SK-N-SH (cell line): ENCODE measurements around the gene CD248. TPM values are rescaled to one million over a fixed set of nuclear protein-coding genes. Genes with fewer than 3 reads are reported as not detected.

Experiments
- CTCF ChIA-PET: fragments of 300-600, 350-600 bp; formaldehyde crosslinking; extraction: SDS; loops from one replicate; lab custom pipeline; 2021; lab: Yijun Ruan, JAX
- POLR2A ChIA-PET: fragments of 350-600 bp; sonication (Branson Sonifier 250); formaldehyde crosslinking; extraction: SDS; loops from one replicate; lab custom pipeline; 2020; ENCODE audit warnings: antibody characterized with exemption, inconsistent platforms; lab: Yijun Ruan, JAX
- DNase-seq: peaks from one replicate; pipeline ENCODE4 v3.0.0; 2012
- H2AFZ ChIP-seq: fragments of 200-600 bp; sonication (generic); 2 replicates; pipeline ENCODE4 v1.8.1; 2016; ENCODE audit warnings: antibody characterized with exemption, mild to moderate bottlenecking, low read depth
- H3F3A ChIP-seq: fragments of 200-600 bp; sonication (generic); replicated peaks from 2 replicates; pipeline ENCODE3; 2016; ENCODE audit warnings: antibody characterized with exemption, mild to moderate bottlenecking; ENCODE audit not compliant: insufficient read depth
- H3K27ac ChIP-seq, 2 experiments: fragments of 200-500 bp in 1 of 2; fragments of 200-600 bp in 1 of 2; sonication (Bioruptor generic) in 1 of 2; sonication (generic), shearing (Covaris generic) in 1 of 2; 2 replicates each; pipeline versions ENCODE4 v1.5.1 to v1.6.1; 2014 to 2016; ENCODE audit warnings: low read depth in 2 of 2, inconsistent platforms in 1 of 2, low read length in 1 of 2, mild to moderate bottlenecking in 1 of 2, mixed read lengths in 1 of 2
- H3K27me3 ChIP-seq: fragments of 200-600 bp; sonication (generic), shearing (Covaris generic); 2 replicates; pipeline ENCODE4 v1.6.1; 2016; ENCODE audit warnings: mixed run types; ENCODE audit not compliant: insufficient read depth
- H3K36me3 ChIP-seq, 2 experiments: fragments of 200-500 bp in 1 of 2; fragments of 200-600 bp in 1 of 2; sonication (Bioruptor generic) in 1 of 2; sonication (generic) in 1 of 2; replicated peaks in 1 of 2; 2 replicates each; pipeline versions ENCODE3 to v1.5.1; 2014 to 2016; ENCODE audit warnings: low read length in 1 of 2, mild to moderate bottlenecking in 1 of 2; ENCODE audit not compliant: insufficient read depth in 2 of 2, control insufficient read depth in 1 of 2
- H3K4me1 ChIP-seq, 2 experiments: fragments of 200-500 bp in 1 of 2; fragments of 200-600 bp in 1 of 2; sonication (Bioruptor generic) in 1 of 2; sonication (generic), shearing (Covaris generic) in 1 of 2; 2 replicates each; pipeline versions ENCODE4 v1.5.1 to v1.6.1; 2014 to 2016; ENCODE audit warnings: low read depth in 1 of 2, low read length in 1 of 2, mixed run types in 1 of 2; ENCODE audit not compliant: insufficient read depth in 2 of 2, control insufficient read depth in 1 of 2
- H3K4me2 ChIP-seq: fragments of 200-600 bp; sonication (generic), shearing (Covaris generic); 2 replicates; pipeline ENCODE4 v1.6.1; 2017; ENCODE audit warnings: mixed run types
- H3K4me3 ChIP-seq, 2 experiments: fragments of 200-500 bp in 1 of 2; fragments of 200-600 bp in 1 of 2; sonication (Bioruptor generic) in 1 of 2; sonication (generic), shearing (Covaris generic) in 1 of 2; 2 replicates each; pipeline versions ENCODE4 v1.5.1 to v1.8.1; 2014 to 2016; ENCODE audit warnings: low read depth in 2 of 2, inconsistent platforms in 1 of 2, low read length in 1 of 2, mild to moderate bottlenecking in 1 of 2, mixed read lengths in 1 of 2, moderate library complexity in 1 of 2
- H3K79me2 ChIP-seq: fragments of 200-600 bp; sonication (generic); 2 replicates; pipeline ENCODE4 v1.8.1; 2017; ENCODE audit warnings: mild to moderate bottlenecking; ENCODE audit not compliant: insufficient read depth
- H3K9ac ChIP-seq: fragments of 200-600 bp; sonication (generic); 2 replicates; pipeline ENCODE4 v1.6.1; 2017; ENCODE audit warnings: mixed run types
- H3K9me2 ChIP-seq: fragments of 200-600 bp; sonication (generic); 2 replicates; pipeline ENCODE4 v1.6.1; 2017; ENCODE audit warnings: mixed run types
- H3K9me3 ChIP-seq: fragments of 200-600 bp; sonication (generic); 2 replicates; pipeline ENCODE4 v1.6.1; 2017; ENCODE audit warnings: mixed run types, mild to moderate bottlenecking, moderate library complexity
- H4K20me1 ChIP-seq: fragments of 200-600 bp; sonication (generic); 2 replicates; pipeline ENCODE4 v1.6.1; 2017; ENCODE audit warnings: mild to moderate bottlenecking, mixed run types; ENCODE audit not compliant: insufficient read depth
- CHD2 ChIP-seq: fragments of 150-350 bp; IDR thresholded peaks from 2 replicates; pipeline ENCODE4 v1.6.1; 2018; ENCODE audit warnings: low read length; ENCODE audit not compliant: partially characterized antibody
- CTCF ChIP-seq: fragments of 200-600 bp; sonication (generic); IDR thresholded peaks from 2 replicates; pipeline ENCODE4 v1.6.1; 2017; ENCODE audit warnings: antibody characterized with exemption, mild to moderate bottlenecking, moderate library complexity
- ELF1 ChIP-seq: IDR thresholded peaks from 2 replicates; pipeline ENCODE4 v1.4.0; 2012
- EP300 ChIP-seq, 2 experiments: IDR thresholded peaks; 2 replicates each; pipeline versions ENCODE4 v1.4.0 to v1.6.1; 2012; ENCODE audit warnings: borderline replicate concordance in 1 of 2, low read depth in 1 of 2, low read length in 1 of 2
- EZH2phosphoT487 ChIP-seq: fragments of 200-600 bp; sonication (generic); IDR thresholded peaks from 2 replicates; pipeline ENCODE4 v1.6.1; 2017; ENCODE audit warnings: low read depth, mixed run types, mild to moderate bottlenecking, antibody characterized with exemption, moderate library complexity, borderline replicate concordance
- FOSL2 ChIP-seq: IDR thresholded peaks from 2 replicates; pipeline ENCODE4 v1.4.0; 2012; ENCODE audit warnings: low read depth, mild to moderate bottlenecking, moderate library complexity, borderline replicate concordance
- FOXJ3 ChIP-seq: sonication (generic); formaldehyde crosslinking; IDR thresholded peaks from 2 replicates; pipeline ENCODE4 v1.5.1; 2020; ENCODE audit warnings: mild to moderate bottlenecking, missing genetic modification reagents
- GABPA ChIP-seq: IDR thresholded peaks from 2 replicates; pipeline ENCODE4 v1.4.0; 2012; ENCODE audit warnings: low read depth, mild to moderate bottlenecking
- GATA2 ChIP-seq: sonication (generic); formaldehyde crosslinking; IDR thresholded peaks from 2 replicates; pipeline ENCODE4 v1.5.0; 2020; ENCODE audit warnings: mild to moderate bottlenecking, missing genetic modification reagents
- JUND ChIP-seq: IDR thresholded peaks from 2 replicates; pipeline ENCODE4 v1.4.0; 2012
- MAX ChIP-seq: IDR thresholded peaks from 2 replicates; pipeline ENCODE4 v1.4.0; 2012; ENCODE audit warnings: low read depth
- MXI1 ChIP-seq: IDR thresholded peaks from 2 replicates; pipeline ENCODE4 v1.6.1; 2012; ENCODE audit warnings: mild to moderate bottlenecking, low read depth, low read length, improper control_type of control experiment
- NFIC ChIP-seq: IDR thresholded peaks from 2 replicates; pipeline ENCODE4 v1.4.0; 2012; ENCODE audit warnings: borderline replicate concordance
- POLR2AphosphoS5 ChIP-seq: IDR thresholded peaks from 2 replicates; pipeline ENCODE4 v1.6.1; 2012; ENCODE audit warnings: low read depth, low read length
- RAD21 ChIP-seq: IDR thresholded peaks from 2 replicates; pipeline ENCODE4 v1.6.1; 2012; ENCODE audit warnings: mild to moderate bottlenecking, low read length
- RCOR1 ChIP-seq: fragments of 150-350 bp; IDR thresholded peaks from 2 replicates; pipeline ENCODE4 v1.6.1; 2017; ENCODE audit warnings: antibody characterized with exemption, low read length
- RFX5 ChIP-seq: IDR thresholded peaks from 2 replicates; pipeline ENCODE4 v1.6.1; 2012; ENCODE audit warnings: mild to moderate bottlenecking, improper control_type of control experiment, low read length
- RXRA ChIP-seq: IDR thresholded peaks from 2 replicates; pipeline ENCODE4 v1.4.0; 2012; ENCODE audit warnings: low read depth, mild to moderate bottlenecking, borderline replicate concordance
- SMC3 ChIP-seq: IDR thresholded peaks from 2 replicates; pipeline ENCODE4 v1.6.1; 2012; ENCODE audit warnings: low read depth, low read length, improper control_type of control experiment
- TAF1 ChIP-seq: IDR thresholded peaks from 2 replicates; pipeline ENCODE4 v1.6.1; 2012; ENCODE audit warnings: low read depth, mild to moderate bottlenecking, low read length, moderate library complexity, borderline replicate concordance
- TCF12 ChIP-seq: IDR thresholded peaks from 2 replicates; pipeline ENCODE4 v1.4.0; 2012
- TEAD4 ChIP-seq: IDR thresholded peaks from 2 replicates; pipeline ENCODE4 v1.4.0; 2012; ENCODE audit warnings: mild to moderate bottlenecking, borderline replicate concordance; ENCODE audit not compliant: insufficient read depth
- USF1 ChIP-seq: IDR thresholded peaks from 2 replicates; pipeline ENCODE4 v1.4.0; 2012; ENCODE audit warnings: low read depth, borderline replicate concordance
- USF2 ChIP-seq: fragments of 150-350 bp; IDR thresholded peaks from 2 replicates; pipeline ENCODE4 v1.6.1; 2017; ENCODE audit warnings: antibody characterized with exemption, low read length, low read depth, borderline replicate concordance
- YY1 ChIP-seq: IDR thresholded peaks from 2 replicates; pipeline ENCODE4 v1.4.0; 2012; ENCODE audit warnings: low read depth, mild to moderate bottlenecking
- ZBTB33 ChIP-seq: IDR thresholded peaks from 2 replicates; pipeline ENCODE4 v1.4.0; 2012; ENCODE audit warnings: low read depth, borderline replicate concordance
- WGBS: methylation state at CpG from one replicate; pipeline ENCODE4 v1.1.6; 2017; ENCODE audit warnings: low lambda C conversion rate; 5-methylcytosine and 5-hydroxymethylcytosine counted together
- polyA plus RNA-seq, 3 experiments: library from polyadenylated mRNA; depleted of rRNA; stranded (reverse); fragments of >200 nt; gene quantifications; 2 replicates each; pipeline ENCODE4 v1.2.3, GENCODE V29; 2012

CD248 gene
- polyA plus RNA-seq, 1 of the 3 experiments (the other 2 are of a cell fraction): 7.7 TPM

GRCh38 chr11:66328302-66329144, 11.7 kb upstream of the CD248 start:
- peak; percentile 93 for DNase-seq
- Histone ChIP-seq H3K79me2 (no peaks in the 10 kb centered on the region), H3K9me3 (no peaks in the 10 kb centered on the region), H4K20me1 (no peaks in the 10 kb centered on the region), H3K4me1 (peaks cover 28 to 36% of the 10 kb centered on the region in 2 experiments; a peak in 3 of 4 replicates), H3K9me2 (no peaks in the 10 kb centered on the region), H3K9ac (peak overlapping the region; percentile 15; the same call in 1 of the 2 replicates), H3K27me3 (no peaks in the 10 kb centered on the region), H3F3A (peaks cover 9% of the 10 kb centered on the region), H3K4me3 (peak overlapping the region in 1 of 2 experiments; percentile 21; a peak in 1 of 4 replicates), H3K36me3 (peaks cover 7 to 17% of the 10 kb centered on the region in 2 experiments), H3K4me2 (peak overlapping the region; percentile 31; the same call in 1 of the 2 replicates), H3K27ac (peak overlapping the region; percentile 13 to 80; a peak in 3 of 4 replicates), H2AFZ (peak overlapping the region; percentile 26; the same call in 1 of the 2 replicates)
- POLR2A ChIA-PET: interaction anchor here (1.1 to 2.3 kb wide), 2 partner anchors 16 to 17 kb away, joined by 5 to 12 read pairs; no protein-coding TSS in a partner anchor
- CTCF ChIA-PET: interaction anchor here (0.8 to 8.8 kb wide), 6 partner anchors 9 to 110 kb away, joined by 3 to 280 read pairs (median 5); partner anchors contain the start of genes CD248 and MRPL11
- WGBS: 26% methylated on average over 19 of the region's 19 CpGs
- TF ChIP-seq TCF12 (no peak), MXI1 (peak; percentile 91), POLR2AphosphoS5 (no peak), NFIC (no peak), CHD2 (peak; percentile 63), TEAD4 (0 out of 2 replicates have a peak, but pooled peaks have one; percentile 41), JUND (no peak), FOXJ3 (CRISPR knock-in tag) (no peak), EP300 (IDR thresholded peaks at IDR 0.05; ENCODE audit: borderline replicate concordance in 1 of 2, low read depth in 1 of 2, low read length in 1 of 2) (no peak), YY1 (no peak), RCOR1 (no peak; the same call in 1 of the 2 replicates), USF1 (peak; percentile 76; the same call in 1 of the 2 replicates), ELF1 (no peak), TAF1 (no peak), CTCF (peak; percentile 94), RAD21 (peak; percentile 88), RFX5 (no peak), EZH2phosphoT487 (no peak), SMC3 (peak; percentile 97), RXRA (no peak), USF2 (0 out of 2 replicates have a peak, but pooled peaks have one; percentile 31), FOSL2 (no peak), ZBTB33 (no peak), MAX (peak; percentile 99), GATA2 (no peak), GABPA (no peak)
